Glomerular endothelial cell (primary cell): Measurements from ENCODE around the gene LCN12. TPM values are rescaled to one million over a fixed set of nuclear protein-coding genes. Genes with fewer than 3 reads are reported as not detected.

Experiments used
- DNase-seq: peaks from one replicate; pipeline ENCODE4 v3.0.0-alpha.2; 2011; ENCODE audit warnings: low read depth, low spot score; ENCODE audit errors: extremely low read depth
- total RNA-seq: library from RNA; depleted of rRNA; stranded (reverse); fragments of >200 nt; gene quantifications from 2 replicates; pipeline ENCODE4 v1.2.3, GENCODE V29; 2015

Gene LCN12
- total RNA-seq, 1 donor from 2014 or later = not detected

DNA sequence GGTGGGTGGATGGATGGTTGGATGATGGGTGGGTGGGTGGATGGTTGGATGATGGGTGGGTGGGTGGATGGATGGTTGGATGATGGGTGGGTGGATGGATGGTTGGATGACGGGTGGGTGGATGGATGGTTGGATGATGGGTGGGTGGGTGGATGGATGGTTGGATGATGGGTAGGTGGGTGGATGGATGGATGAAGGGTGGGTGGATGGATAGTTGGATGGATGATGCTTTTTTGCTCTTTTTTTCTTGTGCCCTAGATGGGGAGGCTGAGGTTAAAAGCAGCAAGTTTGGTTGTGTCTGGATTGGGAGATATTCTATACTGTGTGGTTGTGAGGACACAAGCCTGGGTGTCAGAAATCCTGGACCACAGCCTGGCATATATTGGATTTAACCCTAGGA lies 5.4 kb downstream of the LCN12 start:
- DNase-seq = no peak

DNA sequence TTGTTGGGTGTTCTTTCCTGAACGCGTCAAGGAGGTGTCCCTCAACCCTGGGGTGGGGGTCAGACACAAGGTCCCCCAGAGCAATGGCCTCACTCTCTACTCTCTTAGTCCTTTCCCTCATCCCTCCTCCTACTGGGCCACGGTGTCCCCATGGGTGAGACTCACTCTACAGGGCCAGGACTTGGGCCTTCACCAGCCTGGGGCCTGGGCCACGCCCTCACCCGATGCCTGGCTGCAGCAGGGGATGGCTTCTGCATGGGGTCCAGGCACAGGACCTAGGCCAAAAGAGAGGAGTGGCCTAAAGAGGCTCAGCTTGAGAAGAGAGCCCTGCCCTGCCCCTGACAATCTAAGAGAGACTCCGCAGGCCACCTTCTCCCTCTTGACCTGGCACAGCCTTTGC lies 5.8 kb downstream of the LCN12 start:
- no peak for DNase-seq

DNA sequence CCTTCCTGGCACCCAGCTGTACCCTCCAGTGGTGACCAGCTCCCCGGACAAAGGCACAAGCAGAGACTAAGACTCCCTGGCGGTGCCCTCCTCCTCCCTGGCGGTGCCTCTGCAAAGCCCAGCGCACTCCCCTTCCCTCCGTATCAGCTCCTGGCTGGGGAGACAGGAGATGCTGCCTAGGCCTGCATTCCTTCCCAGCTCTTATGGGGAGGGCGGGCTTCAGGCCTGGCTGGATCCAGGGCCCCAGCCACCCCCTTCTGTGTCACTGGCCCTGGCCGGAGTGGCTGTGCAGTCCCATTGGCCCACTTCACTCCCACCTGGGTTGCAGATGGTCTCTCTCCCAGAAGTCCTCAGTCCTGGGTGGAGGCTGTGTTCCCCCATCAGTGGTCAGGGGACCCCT lies 6.4 kb downstream of the LCN12 start:
- DNase-seq = no peak

DNA sequence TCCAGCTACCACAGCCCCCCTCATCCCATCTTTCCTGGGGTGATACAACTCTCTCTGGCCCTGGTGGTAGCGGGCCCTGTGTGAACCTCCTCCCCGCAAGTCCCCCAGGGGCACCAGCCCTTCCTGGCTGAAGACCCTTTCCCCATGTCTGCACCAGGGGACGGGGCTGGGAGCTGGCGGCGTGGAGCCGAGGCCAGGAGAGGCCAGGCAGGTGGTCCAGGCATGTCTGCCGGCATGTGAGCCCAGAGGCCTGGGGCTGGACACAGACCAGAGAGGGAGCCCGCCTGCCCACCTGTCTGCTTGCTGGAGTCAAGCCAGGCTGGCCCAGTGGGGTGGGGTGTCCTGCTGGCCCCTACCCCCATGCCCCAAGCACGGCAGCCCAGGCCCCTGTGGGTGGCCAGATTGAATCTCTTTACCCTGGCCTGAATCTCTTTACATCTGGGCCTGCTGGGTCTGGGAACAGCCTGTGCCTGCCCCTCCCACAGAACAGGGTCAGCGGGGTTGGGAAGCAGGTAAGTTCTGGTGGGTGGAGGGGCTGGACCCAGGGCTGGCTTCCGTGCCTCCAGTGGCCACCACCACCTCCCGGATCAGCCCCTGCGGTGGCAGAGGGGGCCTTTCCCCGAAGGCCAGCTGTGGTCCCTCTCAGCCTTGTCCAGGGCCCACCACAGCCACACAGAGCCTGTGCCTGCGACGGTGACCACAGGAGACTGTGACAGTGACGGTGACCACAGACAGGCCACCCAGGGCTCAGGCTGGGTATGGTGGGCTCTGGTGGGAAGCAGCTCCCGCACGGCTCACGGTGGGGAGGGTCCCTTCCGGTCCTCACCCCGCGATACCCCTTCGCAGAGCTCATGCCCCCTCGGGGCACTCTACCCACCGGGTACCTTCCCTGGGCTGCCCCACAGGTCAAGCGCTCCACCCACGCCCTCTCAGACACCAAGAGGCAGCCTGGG lies 7.1 kb downstream of the LCN12 start:
- DNase-seq = no peak

DNA sequence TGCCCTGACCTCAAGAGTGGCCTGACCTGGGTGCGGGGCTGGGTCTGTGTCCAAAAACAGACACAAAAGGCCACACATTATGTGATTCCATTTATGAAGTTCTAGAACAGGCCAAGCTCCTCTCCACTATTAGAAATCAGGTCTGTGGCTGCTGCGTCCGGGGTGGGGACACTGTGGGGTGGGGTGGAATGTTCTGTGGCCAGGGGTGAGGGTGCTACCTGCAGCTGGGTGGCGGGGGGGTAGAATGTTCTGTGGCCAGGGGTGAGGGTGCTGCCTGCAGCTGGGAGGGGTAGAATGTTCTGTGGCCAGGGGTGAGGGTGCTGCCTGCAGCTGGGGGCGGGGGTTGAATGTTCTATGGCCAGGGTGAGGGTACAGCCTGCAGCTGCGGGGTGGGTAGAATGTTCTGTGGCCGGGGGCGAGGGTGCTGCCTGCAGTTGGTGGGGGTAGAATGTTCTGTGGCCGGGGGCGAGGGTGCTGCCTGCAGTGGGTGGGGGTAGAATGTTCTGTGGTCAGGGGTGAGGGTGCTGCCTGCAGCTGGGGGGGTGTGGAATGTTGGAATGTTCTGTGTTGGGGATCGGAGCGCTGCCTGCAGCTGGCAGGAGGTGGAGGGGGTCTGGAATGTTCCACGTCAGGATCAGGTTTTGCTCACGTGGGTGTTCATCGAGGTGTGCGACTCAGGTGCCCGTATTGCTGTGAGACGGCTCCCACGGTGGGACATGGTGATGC lies 8.3 kb downstream of the LCN12 start:
- no peak for DNase-seq

DNA sequence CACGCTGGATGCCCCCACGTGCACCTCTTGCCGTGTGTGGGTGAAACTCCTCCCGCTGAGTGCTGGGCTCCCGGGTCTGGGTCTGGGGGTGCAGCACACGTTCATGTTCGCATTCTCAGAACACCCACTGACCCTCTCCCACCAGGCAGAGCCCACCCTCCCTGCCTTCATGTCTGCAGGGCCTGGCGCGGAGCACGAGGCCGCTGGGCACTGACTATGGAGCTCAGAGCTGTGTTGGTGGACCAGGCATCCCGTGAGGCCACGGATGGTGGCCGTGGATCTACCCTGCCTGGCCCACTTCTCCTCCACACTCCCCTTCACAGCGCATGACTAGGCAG lies 8.8 kb downstream of the LCN12 start:
- DNase-seq = no peak

DNA sequence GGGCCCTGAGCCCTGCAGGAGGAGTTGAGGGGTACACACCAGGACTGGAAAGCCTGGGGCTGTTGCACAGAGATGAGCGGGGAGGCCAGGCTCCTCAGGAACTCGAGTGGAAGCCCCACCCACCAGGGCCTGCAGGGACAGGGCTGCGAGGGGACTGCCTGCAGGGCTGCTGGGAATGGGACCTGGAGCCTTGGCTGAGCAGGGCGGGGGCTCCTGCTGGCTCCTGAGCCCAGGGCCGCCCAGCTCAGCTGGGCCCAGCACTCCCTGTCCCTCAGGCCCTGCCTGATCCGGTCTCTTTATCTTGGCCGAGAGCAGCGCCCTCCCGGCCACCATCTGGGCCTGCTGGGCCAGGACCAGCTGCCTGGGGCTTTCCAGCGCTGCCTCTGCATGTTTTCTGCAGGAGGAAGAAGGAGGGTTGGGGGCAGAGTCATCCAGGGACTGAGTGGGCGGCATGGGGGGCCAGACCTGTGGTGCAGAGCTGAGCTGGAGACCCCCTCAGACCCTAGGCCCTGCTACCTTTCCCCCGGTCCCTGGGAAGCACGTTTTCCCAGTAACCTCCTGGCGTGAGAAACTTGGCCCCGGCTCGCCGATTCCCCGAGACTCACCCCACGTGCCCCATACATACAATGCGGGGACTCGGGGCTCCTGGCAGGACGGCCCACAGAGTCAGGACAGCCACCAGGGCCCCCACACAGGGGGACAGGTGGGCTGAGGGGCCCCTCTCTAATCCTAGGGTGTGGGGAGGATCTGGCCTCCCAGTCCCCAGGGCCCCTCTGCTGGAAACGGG lies 9.4 kb downstream of the LCN12 start:
- no peak for DNase-seq

DNA sequence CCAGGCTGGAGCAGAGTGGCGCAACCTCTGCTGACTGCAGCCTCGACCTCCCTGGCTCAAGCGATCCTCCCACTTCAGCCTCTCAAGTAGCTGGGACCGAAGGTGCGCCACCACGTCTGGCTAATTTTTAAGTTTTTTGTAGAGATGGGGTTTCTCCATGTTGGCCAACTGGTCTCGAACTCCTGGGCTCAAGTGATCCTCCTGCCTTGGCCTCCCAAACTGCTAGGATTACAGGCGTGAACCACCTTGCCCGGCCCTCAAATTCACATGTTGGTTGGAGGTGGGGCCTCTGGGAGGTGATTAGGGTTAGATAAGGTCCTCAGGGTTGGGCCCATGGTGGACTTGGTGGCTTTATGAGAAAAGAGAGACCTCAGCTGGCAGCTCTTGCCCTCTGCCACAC lies 10.1 kb downstream of the LCN12 start:
- no peak for DNase-seq

DNA sequence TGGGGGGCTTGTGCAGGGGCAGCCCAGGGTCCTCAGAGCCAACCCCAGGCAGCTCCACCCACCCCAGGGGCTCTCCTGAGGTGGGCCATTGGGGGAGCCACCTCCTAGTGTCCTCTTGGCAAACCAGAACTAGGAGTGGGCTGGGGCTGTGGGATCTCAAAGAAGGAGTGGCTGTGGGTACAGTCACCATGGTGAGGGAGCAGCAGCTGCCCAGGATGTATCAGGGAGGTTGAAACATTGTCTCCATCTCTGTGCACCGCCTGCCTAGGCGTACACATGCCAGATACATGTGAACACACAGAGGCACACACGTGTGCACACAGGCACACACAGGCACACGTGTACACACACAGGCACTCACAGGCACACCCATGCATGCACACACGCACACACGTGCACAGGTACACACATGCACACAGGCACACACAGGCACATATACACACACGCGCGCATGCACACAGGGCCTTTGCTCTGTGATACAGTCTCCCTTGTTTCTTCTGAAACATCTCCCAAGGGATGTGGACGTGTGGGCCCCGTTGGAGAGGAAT lies 10.7 kb downstream of the LCN12 start:
- DNase-seq = no peak

DNA sequence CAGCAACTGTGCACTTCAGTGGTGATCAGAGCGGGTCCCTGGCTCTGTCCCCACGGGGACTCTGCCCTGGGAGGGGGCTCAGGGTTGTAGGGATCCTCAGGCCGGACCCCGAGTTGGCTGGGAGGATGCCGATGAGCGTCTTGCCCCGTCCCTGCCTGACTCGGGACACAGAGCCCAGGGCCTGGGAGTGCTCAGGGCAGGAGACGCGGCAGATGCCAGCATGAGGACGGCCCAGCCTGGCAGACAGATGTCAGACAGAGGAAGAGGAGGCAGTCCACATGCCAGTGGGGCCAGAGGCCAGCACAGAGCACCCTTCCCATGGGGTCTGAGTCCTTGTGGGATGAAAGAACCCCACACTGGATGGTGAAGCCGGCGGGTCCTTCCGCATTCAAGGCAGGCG lies 11.3 kb downstream of the LCN12 start:
- DNase-seq = no peak

DNA sequence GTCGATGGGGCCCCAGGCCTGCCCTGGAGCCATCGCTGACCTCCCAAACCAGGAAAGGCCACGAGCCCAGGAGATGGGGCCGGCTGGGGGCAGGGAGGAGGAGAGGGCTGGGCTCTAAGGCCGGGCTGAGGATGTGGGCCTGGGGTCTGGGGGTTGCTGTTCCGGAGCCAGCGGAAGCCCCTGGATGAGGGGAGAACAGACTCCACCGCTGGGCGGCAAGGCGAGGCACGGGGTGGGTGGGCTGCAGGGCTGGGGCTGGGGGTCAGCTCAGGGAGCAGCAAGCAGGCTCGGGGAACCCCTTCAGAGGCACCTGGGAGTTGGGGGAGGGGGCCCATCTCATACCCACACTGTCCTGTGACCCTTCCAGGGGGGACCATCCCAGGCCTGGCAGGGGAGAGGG lies 11.7 kb downstream of the LCN12 start:
- DNase-seq = no peak

DNA sequence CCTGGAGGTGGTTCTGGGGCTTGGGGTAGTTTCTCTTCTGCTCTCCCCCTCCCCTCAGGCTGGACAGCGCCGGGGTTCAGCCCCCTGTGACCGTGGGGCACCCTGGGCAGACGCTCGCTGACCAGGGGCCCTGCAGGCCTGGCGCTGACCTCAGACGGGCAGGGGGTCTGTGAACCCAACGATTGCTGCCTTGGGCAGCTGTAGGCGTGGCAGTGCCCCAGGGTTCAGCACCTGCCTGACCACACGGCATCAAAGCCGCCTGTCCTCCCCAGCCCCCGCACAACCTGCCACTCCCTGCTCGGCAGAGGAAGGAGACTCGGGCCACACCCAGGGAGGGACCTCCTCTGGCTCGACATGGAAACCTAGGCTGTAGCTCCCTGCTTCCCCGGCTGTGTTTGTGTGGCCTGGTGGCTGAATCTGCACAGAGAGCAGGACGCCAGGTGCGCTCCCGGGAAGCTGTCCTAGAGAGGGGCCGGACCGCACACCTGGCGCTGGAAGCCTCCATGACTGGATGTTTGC lies 12.2 kb downstream of the LCN12 start:
- DNase-seq = no peak

DNA sequence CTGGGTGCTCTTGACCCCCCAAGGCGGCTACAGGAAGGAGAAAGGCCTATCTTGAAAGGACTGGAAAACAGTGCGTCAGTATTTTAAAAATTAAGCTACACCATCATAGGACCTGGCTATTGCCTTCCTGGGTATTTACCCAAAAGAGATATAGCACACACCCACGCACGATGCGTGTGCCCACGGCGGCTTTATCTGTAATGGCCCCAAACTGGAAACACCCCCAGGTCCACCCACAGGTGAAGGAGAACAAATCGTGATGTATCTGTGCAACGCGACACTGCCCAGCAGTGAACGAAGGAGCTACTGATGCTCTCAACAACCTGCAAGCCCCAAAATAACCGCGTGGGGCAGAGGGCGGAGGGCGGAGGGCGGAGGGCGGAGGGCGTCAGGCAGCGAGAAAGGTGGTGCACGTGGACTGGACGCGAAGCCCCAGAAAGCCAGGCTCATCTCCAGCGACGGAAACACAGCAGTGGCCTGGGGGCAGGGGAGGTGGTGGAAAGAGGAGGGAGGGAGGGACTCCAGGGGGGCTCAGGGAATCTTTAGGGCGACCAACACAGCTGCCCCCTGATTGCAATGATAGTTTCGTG lies 12.9 kb downstream of the LCN12 start:
- DNase-seq = no peak

DNA sequence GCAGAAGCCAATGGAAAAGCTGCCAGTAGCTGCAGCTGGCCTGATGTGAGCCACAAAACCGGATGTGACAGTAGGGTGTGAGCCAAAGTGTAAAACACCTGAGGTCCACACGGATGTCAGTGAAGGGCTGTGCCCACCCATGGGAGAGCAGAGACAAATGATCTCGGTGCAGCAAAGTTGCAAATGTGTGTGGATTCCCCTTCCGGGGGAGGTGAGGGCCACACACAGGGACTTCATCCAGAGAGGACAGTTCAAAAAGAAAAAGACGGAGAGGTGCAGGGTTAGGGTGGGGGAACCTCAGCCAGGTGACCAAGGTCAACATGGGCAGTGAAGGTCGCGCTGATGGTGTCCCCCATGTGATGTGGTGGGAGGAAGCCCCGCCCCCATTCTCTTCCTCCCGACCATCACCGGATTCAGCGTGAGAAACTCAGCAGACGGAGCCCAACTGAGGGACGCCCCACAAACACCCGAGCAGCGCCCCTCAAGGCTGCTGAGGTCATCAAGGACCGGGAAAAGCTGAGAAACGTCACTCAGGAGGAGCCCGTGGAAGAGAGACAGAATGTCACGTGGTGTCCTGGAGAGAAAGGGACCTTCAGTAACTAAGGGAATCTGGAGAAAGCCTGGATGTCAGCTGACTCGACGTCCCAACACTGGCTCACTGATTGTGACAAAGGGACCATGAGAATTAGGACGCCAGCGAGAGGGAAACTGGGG lies 13.9 kb downstream of the LCN12 start:
- no peak for DNase-seq

DNA sequence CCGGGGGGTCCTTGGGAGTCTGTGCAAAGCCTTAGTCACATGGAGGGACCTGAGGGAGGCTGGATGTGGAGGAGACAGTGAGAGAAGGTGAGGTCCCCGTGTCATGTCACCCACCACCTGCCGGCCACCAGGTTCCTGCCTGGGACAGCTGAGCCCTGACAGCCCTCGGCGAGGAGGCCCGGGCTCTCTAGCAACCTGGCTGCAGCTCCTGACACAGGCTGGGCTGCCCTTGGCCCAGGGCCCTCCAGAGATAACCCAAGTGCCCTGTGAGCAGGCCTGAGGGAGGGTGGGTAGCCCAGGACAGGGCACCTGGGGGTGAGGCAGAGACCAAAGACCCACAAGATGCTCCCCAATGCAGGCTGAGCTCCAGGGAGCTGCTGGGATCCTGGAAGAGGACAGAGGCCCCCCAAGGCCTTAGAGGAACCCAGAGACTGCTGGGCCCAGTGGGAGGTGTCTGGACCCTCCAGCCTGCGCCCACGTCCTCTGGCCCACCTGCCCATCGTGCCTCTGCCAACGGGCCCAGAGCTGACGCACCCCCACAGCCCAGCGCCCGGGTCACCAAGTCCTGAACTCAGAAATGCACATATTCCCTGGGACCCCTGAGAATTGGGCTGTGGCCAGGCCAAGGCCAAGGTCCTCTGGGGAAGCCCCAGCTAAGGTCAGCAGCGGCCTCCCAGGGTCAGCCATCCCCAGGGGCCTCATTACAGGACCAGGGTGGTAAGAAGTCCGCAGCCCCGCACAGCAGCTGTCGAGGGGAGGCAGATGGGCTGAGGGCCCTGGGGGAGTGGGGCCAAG lies 16.5 kb downstream of the LCN12 start:
- DNase-seq = no peak

DNA sequence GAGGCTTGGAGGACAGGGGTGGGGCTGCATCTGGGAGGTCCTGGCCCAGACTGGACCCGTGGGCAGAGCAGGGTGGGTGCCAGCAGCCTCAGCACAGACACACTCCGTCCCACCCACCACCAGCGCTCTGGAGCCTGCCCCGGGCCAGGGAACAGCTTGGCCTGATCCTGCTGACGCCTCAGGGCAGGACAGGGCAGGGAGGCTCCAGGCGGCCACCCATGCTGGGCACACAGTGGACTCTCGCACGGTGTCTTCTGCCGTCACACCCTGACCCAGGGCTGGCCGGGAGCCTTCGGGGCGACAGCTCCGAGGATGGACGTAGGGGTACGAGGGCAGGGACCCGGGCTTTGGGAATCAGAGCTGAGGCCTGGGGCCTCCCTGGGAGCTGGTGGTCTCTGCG lies 17.1 kb downstream of the LCN12 start:
- no peak for DNase-seq

DNA sequence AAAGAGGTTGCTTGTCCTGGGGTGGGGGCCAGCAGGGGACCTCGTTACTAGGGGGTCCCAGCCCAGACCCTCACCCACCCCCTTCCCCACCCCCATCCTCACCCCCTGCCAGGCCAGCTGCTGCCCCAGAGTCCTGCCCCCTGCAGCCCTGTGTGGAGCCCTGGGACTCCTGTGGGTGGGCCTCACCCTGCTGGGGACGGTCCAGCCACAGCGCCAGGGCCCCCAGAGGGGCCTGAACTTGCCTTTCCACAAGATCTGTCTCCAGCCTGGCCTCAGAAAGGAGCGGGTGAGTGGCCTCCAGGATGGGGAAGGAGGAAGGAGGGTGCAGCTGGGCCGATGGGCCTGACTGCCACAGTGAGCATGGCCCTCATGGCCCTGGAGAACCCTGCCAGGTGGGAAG lies 17.7 kb downstream of the LCN12 start:
- no peak for DNase-seq

DNA sequence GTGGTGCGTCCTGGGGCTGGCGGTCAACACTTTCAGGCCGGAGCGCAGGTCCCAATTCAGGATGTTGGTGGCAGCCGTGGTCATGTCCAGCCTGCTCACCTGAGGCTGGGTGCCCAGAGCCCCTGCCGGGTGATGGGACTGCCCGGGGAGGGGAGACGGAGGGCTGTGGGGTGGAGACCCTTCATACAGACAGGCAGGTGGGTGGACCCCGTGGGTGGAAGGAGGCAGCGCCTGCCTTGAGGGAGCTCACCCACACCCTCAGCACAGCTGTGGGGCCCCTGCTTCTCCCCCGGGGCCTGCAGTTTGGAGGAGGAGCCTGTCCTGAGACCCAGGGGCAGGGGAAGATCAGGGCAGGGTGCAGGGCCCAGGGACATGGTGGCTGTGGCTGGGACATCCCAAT lies 18.3 kb downstream of the LCN12 start:
- no peak for DNase-seq

DNA sequence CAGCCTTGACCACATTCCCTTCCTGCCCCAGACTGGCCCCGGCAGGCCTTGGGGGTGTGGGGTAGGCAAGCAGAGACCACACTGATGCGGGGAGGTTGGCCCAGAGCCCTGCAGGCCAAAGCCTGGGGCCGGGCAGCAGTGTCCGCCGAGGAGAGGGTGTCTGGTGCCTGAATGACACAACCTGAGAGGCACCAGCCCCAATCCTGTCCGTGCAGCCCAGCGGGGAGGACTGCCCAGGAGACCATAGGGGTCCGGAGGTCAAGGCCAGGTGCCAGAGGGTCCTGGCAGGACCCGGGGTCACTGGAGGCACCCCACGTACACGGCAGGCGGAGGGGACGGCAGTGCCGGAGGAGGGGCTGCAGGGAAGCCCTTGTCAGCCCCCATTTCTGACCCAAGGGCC lies 19.7 kb downstream of the LCN12 start:
- no peak for DNase-seq
